CD14-positive monocyte (primary cell): ENCODE data around the gene LRRC38. TPM values are rescaled to one million over a fixed set of nuclear protein-coding genes. Genes with fewer than 3 reads are reported as not detected.

Experiments
- DNase-seq, 3 donors: peaks; one replicate each; pipeline ENCODE4 v3.0.0-alpha.2; 2011 to 2022
- H2AFZ ChIP-seq: 2 replicates; pipeline ENCODE4 v1.6.0; 2012; ENCODE audit warnings: mild to moderate bottlenecking, low read depth, low read length, inconsistent platforms; ENCODE audit not compliant: insufficient read depth, poor library complexity, severe bottlenecking
- H3K27ac ChIP-seq, 2 donors: 1 replicate in 1 of 2; 2 replicates in 1 of 2; pipeline ENCODE4 v1.5.1; 2012 to 2013; ENCODE audit warnings: low read length in 2 of 2, control low read depth in 1 of 2, inconsistent platforms in 1 of 2, low read depth in 1 of 2, mild to moderate bottlenecking in 1 of 2
- H3K27me3 ChIP-seq, 2 donors: one replicate each; pipeline versions ENCODE4 v1.6.0 to v1.6.1; 2011 to 2013; ENCODE audit warnings: low read length in 2 of 2; ENCODE audit not compliant: control insufficient read depth in 2 of 2, insufficient read depth in 2 of 2
- H3K36me3 ChIP-seq, 2 donors: replicated peaks in 1 of 2; 1 replicate in 1 of 2; 2 replicates in 1 of 2; pipeline versions ENCODE4 v1.5.1 to v1.6.1; 2012 to 2013; ENCODE audit warnings: low read length in 2 of 2, control low read depth in 1 of 2, inconsistent platforms in 1 of 2, mild to moderate bottlenecking in 1 of 2; ENCODE audit not compliant: insufficient read depth in 2 of 2, control insufficient read depth in 1 of 2
- H3K4me1 ChIP-seq, 2 donors: 1 replicate in 1 of 2; 2 replicates in 1 of 2; pipeline versions ENCODE4 v1.5.1 to v1.6.1; 2012 to 2013; ENCODE audit warnings: low read length in 2 of 2, control low read depth in 1 of 2, inconsistent platforms in 1 of 2, mild to moderate bottlenecking in 1 of 2, moderate library complexity in 1 of 2; ENCODE audit not compliant: insufficient read depth in 2 of 2, control insufficient read depth in 1 of 2
- H3K4me2 ChIP-seq: replicated peaks from 2 replicates; pipeline ENCODE3; 2012; ENCODE audit warnings: low read length, moderate library complexity, mild to moderate bottlenecking; ENCODE audit not compliant: poor library complexity, severe bottlenecking; ENCODE audit errors: extremely low read depth
- H3K4me3 ChIP-seq, 3 experiments: fragments of 200-600 bp in 1 of 3; sonication (generic) in 1 of 3; replicated peaks in 1 of 3; 1 replicate in 2 of 3; 2 replicates in 1 of 3; pipeline ENCODE4 v1.5.1; 2011 to 2013; ENCODE audit warnings: low read length in 3 of 3, mild to moderate bottlenecking in 3 of 3, control low read depth in 2 of 3, low read depth in 2 of 3, inconsistent platforms in 1 of 3, moderate library complexity in 1 of 3
- H3K79me2 ChIP-seq: 2 replicates; pipeline ENCODE4 v1.6.0; 2012; ENCODE audit warnings: mild to moderate bottlenecking, control low read depth, inconsistent platforms, low read length, moderate library complexity; ENCODE audit not compliant: insufficient read depth
- H3K9ac ChIP-seq: 2 replicates; pipeline ENCODE4 v1.6.0; 2017; ENCODE audit warnings: low read length, mild to moderate bottlenecking; ENCODE audit not compliant: insufficient read depth, poor library complexity, severe bottlenecking
- H3K9me3 ChIP-seq, 2 donors: replicated peaks in 1 of 2; 1 replicate in 1 of 2; 2 replicates in 1 of 2; pipeline versions ENCODE4 v1.5.1 to v1.6.1; 2012 to 2013; ENCODE audit warnings: low read length in 2 of 2, control low read depth in 1 of 2; ENCODE audit not compliant: control insufficient read depth in 1 of 2, insufficient read depth in 1 of 2
- H4K20me1 ChIP-seq: 2 replicates; pipeline ENCODE4 v1.6.0; 2012; ENCODE audit warnings: mild to moderate bottlenecking, low read length, control low read depth, moderate library complexity; ENCODE audit not compliant: insufficient read depth
- H3K27ac Mint-ChIP-seq, 7 donors: one replicate each; pipeline ENCODE4 v1.8.0; 2020; ENCODE audit warnings: mild to moderate bottlenecking in 7 of 7, mixed read lengths in 7 of 7, moderate library complexity in 6 of 7, inconsistent platforms in 2 of 7
- H3K27me3 Mint-ChIP-seq, 3 donors: one replicate each; pipeline ENCODE4 v1.8.0; 2021 to 2022; ENCODE audit warnings: low read depth in 3 of 3, mild to moderate bottlenecking in 3 of 3, mixed read lengths in 3 of 3, moderate library complexity in 3 of 3, inconsistent platforms in 1 of 3
- H3K36me3 Mint-ChIP-seq, 2 donors: one replicate each; pipeline ENCODE4 v1.8.0; 2020; ENCODE audit warnings: mixed read lengths in 2 of 2, inconsistent platforms in 1 of 2, mild to moderate bottlenecking in 1 of 2
- H3K4me1 Mint-ChIP-seq: one replicate; pipeline ENCODE4 v1.8.0; 2020; ENCODE audit warnings: mild to moderate bottlenecking, mixed read lengths
- H3K4me3 Mint-ChIP-seq, 2 donors: one replicate each; pipeline ENCODE4 v1.8.0; 2020; ENCODE audit warnings: mild to moderate bottlenecking in 2 of 2, mixed read lengths in 2 of 2, moderate library complexity in 1 of 2
- H3K9me3 Mint-ChIP-seq, 7 donors: one replicate each; pipeline ENCODE4 v1.8.0; 2020 to 2022; ENCODE audit warnings: mixed read lengths in 7 of 7, mild to moderate bottlenecking in 6 of 7, moderate library complexity in 6 of 7, inconsistent platforms in 2 of 7
- WGBS: methylation state at CpG from one replicate; pipeline ENCODE4 v1.1.5; 2013; ENCODE audit warnings: missing lambda C conversion rate; ENCODE audit not compliant: insufficient coverage; 5-methylcytosine and 5-hydroxymethylcytosine counted together
- intact Hi-C, 2 donors: fragments of 100-400 bp; cut with micrococcal nuclease; formaldehyde crosslinking; loops; one replicate each; pipeline versions ENCODE4 v1.15.0 to v1.15.1; 2023
- polyA plus RNA-seq, 3 donors: library from polyadenylated mRNA; depleted of rRNA in 1 of 3; unstranded in 2 of 3; stranded (reverse) in 1 of 3; fragments of 300-500 nt in 2 of 3; fragments of >200 nt in 1 of 3; fragmentation: Illumina TruSeq in 2 of 3; gene quantifications; 1 replicate in 2 of 3; 2 replicates in 1 of 3; pipeline ENCODE4 v1.2.3, GENCODE V29; 2012 to 2021
- TF ChIP-seq, protein P1 (sequence below): fragments of 200-600 bp; IDR thresholded peaks from one replicate; pipeline ENCODE4 v1.8.0; 2022; ENCODE audit warnings: antibody characterized with exemption, mild to moderate bottlenecking

Gene LRRC38
- polyA plus RNA-seq, 3 donors, result not detected

DNA sequence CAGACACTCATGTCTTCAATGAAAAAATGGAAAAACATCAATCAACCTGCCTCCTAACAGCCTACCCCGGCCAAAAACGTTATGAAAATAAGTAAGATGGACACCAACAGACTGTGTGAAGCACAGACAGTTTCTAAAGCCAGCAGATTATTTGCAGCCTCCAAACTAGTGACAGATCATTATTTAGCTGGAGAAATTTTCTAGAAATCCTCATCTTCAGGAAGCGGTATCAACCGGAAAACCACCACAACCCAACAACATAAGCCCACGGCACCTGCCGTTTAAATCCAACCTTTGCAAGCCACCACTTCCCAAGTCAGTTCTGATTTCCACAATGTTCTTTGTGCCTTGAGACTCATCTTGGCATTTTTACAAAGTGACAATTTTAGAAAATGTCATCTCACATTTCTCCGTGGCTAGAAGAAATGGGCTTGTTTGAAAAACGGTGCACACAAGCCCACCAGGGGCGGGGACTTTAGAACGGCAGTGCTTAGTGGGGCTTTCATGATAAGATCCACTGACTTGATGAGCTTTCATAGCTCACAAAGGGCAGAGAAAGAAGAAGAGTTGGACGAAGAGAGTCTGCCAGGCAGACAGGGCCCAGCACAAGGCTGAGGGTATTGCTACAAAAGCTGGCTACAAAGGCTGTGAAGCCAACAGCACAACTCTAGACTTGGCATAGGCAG is 34.5 kb downstream of the LRRC38 start:
- H3K36me3 Mint-ChIP-seq, result no peaks in the 10 kb centered on the region
- peaks cover 0 to 2% (median 1%) of the 10 kb centered on the region in 3 donors for H3K27me3 Mint-ChIP-seq
- Histone ChIP-seq H3K4me3 (no peak overlapping the region), H3K9me3 (no peaks in the 10 kb centered on the region), H3K36me3 (no peaks in the 10 kb centered on the region), H3K79me2 (no peaks in the 10 kb centered on the region), H3K9ac (no peak overlapping the region), H3K4me2 (no peak overlapping the region), H2AFZ (no peak overlapping the region), H3K27me3 (no peaks in the 10 kb centered on the region), H3K27ac (no peak overlapping the region), H4K20me1 (no peaks in the 10 kb centered on the region), H3K4me1 (no peaks in the 10 kb centered on the region)
- intact Hi-C loops, result no loop called here
- TF ChIP-seq, protein P1, sequence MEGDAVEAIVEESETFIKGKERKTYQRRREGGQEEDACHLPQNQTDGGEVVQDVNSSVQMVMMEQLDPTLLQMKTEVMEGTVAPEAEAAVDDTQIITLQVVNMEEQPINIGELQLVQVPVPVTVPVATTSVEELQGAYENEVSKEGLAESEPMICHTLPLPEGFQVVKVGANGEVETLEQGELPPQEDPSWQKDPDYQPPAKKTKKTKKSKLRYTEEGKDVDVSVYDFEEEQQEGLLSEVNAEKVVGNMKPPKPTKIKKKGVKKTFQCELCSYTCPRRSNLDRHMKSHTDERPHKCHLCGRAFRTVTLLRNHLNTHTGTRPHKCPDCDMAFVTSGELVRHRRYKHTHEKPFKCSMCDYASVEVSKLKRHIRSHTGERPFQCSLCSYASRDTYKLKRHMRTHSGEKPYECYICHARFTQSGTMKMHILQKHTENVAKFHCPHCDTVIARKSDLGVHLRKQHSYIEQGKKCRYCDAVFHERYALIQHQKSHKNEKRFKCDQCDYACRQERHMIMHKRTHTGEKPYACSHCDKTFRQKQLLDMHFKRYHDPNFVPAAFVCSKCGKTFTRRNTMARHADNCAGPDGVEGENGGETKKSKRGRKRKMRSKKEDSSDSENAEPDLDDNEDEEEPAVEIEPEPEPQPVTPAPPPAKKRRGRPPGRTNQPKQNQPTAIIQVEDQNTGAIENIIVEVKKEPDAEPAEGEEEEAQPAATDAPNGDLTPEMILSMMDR, result no peak
- H3K27ac Mint-ChIP-seq, result no peak overlapping the region
- peaks cover 0 to 9% (median 4%) of the 10 kb centered on the region in 7 donors for H3K9me3 Mint-ChIP-seq
- 78% methylated on average over 9 of the region's 11 CpGs for WGBS
- DNase-seq, result no peak
- H3K4me1 Mint-ChIP-seq, result no peaks in the 10 kb centered on the region
- no peak overlapping the region for H3K4me3 Mint-ChIP-seq

DNA sequence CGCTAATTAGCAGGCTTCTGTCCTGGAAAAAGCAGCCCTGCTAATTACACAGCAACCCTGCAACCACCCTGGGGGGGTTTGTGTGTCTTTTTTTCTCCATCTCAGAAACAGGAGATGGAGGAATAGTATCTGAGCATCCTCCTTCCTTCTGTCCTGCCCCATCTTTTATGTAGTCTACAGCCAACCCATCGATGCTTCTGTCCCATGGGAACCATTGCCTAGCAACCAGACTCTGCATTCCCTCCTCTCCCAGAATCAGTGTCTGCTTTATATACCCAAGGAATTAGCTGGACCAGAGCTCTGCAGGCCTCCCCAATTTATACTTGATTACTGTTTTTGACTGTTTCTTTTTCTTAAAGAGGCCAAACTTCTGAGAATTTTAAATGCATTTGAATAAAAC is 35.1 kb downstream of the LRRC38 start:
- intact Hi-C loops, result no loop called here
- Histone ChIP-seq H2AFZ (no peak overlapping the region), H3K9me3 (no peaks in the 10 kb centered on the region), H3K27me3 (no peaks in the 10 kb centered on the region), H3K4me2 (no peak overlapping the region), H3K79me2 (no peaks in the 10 kb centered on the region), H3K27ac (no peak overlapping the region), H4K20me1 (no peaks in the 10 kb centered on the region), H3K9ac (no peak overlapping the region), H3K36me3 (no peaks in the 10 kb centered on the region), H3K4me1 (no peaks in the 10 kb centered on the region), H3K4me3 (no peak overlapping the region)
- H3K36me3 Mint-ChIP-seq, result no peaks in the 10 kb centered on the region
- no peak overlapping the region for H3K27ac Mint-ChIP-seq
- H3K4me1 Mint-ChIP-seq, result no peaks in the 10 kb centered on the region
- DNase-seq, result no peak
- H3K4me3 Mint-ChIP-seq, result no peak overlapping the region
- H3K9me3 Mint-ChIP-seq, result peaks cover 0 to 6% (median 4%) of the 10 kb centered on the region in 7 donors
- 100% methylated on average over 1 of the region's 2 CpGs for WGBS
- TF ChIP-seq, protein P1, result no peak
- peaks cover 0 to 2% (median 2%) of the 10 kb centered on the region in 3 donors for H3K27me3 Mint-ChIP-seq
